Measurements from ENCODE around the gene KIT. TPM values are rescaled to one million over a fixed set of nuclear protein-coding genes. Genes with fewer than 3 reads are reported as not detected.

The KIT gene
- total and polyA plus RNA-seq, 10 of the 15 experiments (the other 5 are each of a cell fraction or from before 2014, with no cell fraction given): 0.01 to 0.03 TPM; not detected in 8

GRCh38 chr4:54780149-54780495 lies 122.4 kb downstream of the KIT start:
- BruUV-seq (replicated peaks): no TSS peak
- CTCF ChIA-PET: no interaction called here
- no peak overlapping the region for H3K9ac ChIP-seq (ENCODE audit: control insufficient read depth, insufficient read depth, low read length)
- H3K27ac ChIP-seq (ENCODE audit: control insufficient read depth, insufficient read depth): no peak overlapping the region
- DNase-seq (ENCODE audit: low read depth, low spot score) (no peak), ATAC-seq (no peak), FAIRE-seq (no peak)
- SMC1A ChIA-PET (ENCODE audit: uncharacterized antibody, unreplicated experiment): no interaction called here
- no peaks in the 10 kb centered on the region for H3K36me3 ChIP-seq (ENCODE audit: control insufficient read depth in 2 of 2, insufficient read depth in 2 of 2, low read length in 1 of 2)
- no peaks in the 10 kb centered on the region for H3K27me3 ChIP-seq (replicated peaks in 1 of 2; ENCODE audit: control insufficient read depth in 2 of 2, insufficient read depth in 2 of 2, low read length in 1 of 2)
- RAD21 ChIA-PET (ENCODE audit: unreplicated experiment): no interaction called here
- no peak overlapping the region for H3K4me2 ChIP-seq (ENCODE audit: control insufficient read depth, insufficient read depth)
- no peaks in the 10 kb centered on the region; the same call in 1 of the 2 replicates for H3K4me1 ChIP-seq (ENCODE audit: control insufficient read depth, insufficient read depth, low read length)
- no peak overlapping the region for H2AFZ ChIP-seq (ENCODE audit: control insufficient read depth, low read depth, low read length)
- H4K20me1 ChIP-seq (ENCODE audit: control insufficient read depth, insufficient read depth): no peaks in the 10 kb centered on the region
- H3K9me3 ChIP-seq (replicated peaks; ENCODE audit: control insufficient read depth, insufficient read depth, low read length): no peaks in the 10 kb centered on the region; the same call in 2 of the 3 replicates
- intact Hi-C loops (cut with micrococcal nuclease; ENCODE audit: unreplicated experiment) (no loop called here), in situ Hi-C loops (cut with MboI) (no loop called here)
- H3K79me2 ChIP-seq (ENCODE audit: control insufficient read depth, insufficient read depth, low read length): no peaks in the 10 kb centered on the region
- H3K4me3 ChIP-seq: no peak overlapping the region
- POLR2A ChIA-PET: no interaction called here
- TF ChIP-seq NR2C2 (IDR thresholded peaks at IDR 0.05; ENCODE audit: borderline replicate concordance, control insufficient read depth, insufficient read length, low read depth) (no peak), POLR2A (IDR thresholded peaks at IDR 0.05; ENCODE audit: low read depth, low read length) (no peak), STAT1 (conservative IDR thresholded peaks at IDR 0.05) (no peak), BHLHE40 (IDR thresholded peaks at IDR 0.05; ENCODE audit: borderline replicate concordance in 1 of 2, low read depth in 2 of 2, low read length in 1 of 2) (no peak), KAT2A (conservative IDR thresholded peaks at IDR 0.05; ENCODE audit: control insufficient read depth, low read depth, low read length) (no peak), FOXK2 (IDR thresholded peaks at IDR 0.05) (no peak), ZNF687 (IDR thresholded peaks at IDR 0.05) (no peak), TCF3 (IDR thresholded peaks at IDR 0.05; ENCODE audit: borderline replicate concordance, insufficient read depth, low read depth, low read length) (no peak), RB1 (IDR thresholded peaks at IDR 0.05; ENCODE audit: borderline replicate concordance) (no peak)
- TF ChIP-seq, protein P1, sequence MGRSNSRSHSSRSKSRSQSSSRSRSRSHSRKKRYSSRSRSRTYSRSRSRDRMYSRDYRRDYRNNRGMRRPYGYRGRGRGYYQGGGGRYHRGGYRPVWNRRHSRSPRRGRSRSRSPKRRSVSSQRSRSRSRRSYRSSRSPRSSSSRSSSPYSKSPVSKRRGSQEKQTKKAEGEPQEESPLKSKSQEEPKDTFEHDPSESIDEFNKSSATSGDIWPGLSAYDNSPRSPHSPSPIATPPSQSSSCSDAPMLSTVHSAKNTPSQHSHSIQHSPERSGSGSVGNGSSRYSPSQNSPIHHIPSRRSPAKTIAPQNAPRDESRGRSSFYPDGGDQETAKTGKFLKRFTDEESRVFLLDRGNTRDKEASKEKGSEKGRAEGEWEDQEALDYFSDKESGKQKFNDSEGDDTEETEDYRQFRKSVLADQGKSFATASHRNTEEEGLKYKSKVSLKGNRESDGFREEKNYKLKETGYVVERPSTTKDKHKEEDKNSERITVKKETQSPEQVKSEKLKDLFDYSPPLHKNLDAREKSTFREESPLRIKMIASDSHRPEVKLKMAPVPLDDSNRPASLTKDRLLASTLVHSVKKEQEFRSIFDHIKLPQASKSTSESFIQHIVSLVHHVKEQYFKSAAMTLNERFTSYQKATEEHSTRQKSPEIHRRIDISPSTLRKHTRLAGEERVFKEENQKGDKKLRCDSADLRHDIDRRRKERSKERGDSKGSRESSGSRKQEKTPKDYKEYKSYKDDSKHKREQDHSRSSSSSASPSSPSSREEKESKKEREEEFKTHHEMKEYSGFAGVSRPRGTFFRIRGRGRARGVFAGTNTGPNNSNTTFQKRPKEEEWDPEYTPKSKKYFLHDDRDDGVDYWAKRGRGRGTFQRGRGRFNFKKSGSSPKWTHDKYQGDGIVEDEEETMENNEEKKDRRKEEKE (IDR thresholded peaks at IDR 0.05): no peak
- TF ChIP-seq, protein P2, sequence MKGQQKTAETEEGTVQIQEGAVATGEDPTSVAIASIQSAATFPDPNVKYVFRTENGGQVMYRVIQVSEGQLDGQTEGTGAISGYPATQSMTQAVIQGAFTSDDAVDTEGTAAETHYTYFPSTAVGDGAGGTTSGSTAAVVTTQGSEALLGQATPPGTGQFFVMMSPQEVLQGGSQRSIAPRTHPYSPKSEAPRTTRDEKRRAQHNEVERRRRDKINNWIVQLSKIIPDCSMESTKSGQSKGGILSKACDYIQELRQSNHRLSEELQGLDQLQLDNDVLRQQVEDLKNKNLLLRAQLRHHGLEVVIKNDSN (IDR thresholded peaks at IDR 0.05; ENCODE audit: borderline replicate concordance, extremely low read length, insufficient read depth, low read depth, low read length): no peak
- TF ChIP-seq, protein P3, sequence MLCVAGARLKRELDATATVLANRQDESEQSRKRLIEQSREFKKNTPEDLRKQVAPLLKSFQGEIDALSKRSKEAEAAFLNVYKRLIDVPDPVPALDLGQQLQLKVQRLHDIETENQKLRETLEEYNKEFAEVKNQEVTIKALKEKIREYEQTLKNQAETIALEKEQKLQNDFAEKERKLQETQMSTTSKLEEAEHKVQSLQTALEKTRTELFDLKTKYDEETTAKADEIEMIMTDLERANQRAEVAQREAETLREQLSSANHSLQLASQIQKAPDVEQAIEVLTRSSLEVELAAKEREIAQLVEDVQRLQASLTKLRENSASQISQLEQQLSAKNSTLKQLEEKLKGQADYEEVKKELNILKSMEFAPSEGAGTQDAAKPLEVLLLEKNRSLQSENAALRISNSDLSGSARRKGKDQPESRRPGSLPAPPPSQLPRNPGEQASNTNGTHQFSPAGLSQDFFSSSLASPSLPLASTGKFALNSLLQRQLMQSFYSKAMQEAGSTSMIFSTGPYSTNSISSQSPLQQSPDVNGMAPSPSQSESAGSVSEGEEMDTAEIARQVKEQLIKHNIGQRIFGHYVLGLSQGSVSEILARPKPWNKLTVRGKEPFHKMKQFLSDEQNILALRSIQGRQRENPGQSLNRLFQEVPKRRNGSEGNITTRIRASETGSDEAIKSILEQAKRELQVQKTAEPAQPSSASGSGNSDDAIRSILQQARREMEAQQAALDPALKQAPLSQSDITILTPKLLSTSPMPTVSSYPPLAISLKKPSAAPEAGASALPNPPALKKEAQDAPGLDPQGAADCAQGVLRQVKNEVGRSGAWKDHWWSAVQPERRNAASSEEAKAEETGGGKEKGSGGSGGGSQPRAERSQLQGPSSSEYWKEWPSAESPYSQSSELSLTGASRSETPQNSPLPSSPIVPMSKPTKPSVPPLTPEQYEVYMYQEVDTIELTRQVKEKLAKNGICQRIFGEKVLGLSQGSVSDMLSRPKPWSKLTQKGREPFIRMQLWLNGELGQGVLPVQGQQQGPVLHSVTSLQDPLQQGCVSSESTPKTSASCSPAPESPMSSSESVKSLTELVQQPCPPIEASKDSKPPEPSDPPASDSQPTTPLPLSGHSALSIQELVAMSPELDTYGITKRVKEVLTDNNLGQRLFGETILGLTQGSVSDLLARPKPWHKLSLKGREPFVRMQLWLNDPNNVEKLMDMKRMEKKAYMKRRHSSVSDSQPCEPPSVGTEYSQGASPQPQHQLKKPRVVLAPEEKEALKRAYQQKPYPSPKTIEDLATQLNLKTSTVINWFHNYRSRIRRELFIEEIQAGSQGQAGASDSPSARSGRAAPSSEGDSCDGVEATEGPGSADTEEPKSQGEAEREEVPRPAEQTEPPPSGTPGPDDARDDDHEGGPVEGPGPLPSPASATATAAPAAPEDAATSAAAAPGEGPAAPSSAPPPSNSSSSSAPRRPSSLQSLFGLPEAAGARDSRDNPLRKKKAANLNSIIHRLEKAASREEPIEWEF (IDR thresholded peaks at IDR 0.05; ENCODE audit: insufficient replicate concordance, low read depth, low read length): no peak

Measured in GM12878 (cell line).